GM18505 (cell line): Measurements from ENCODE around the gene MAPRE3.
"Not testable (repeated sequence)": the region's sequence is repeated elsewhere in the genome, so short reads cannot be mapped to it uniquely, and the experiment has no call there.

ENCODE experiments used
- ATAC-seq: cut with Tn5 transposase; IDR thresholded peaks from one replicate; pipeline ENCODE4 v1.9.1; 2021; ENCODE audit not compliant: unreplicated experiment
- POLR2A ChIP-seq: IDR thresholded peaks from 4 replicates; pipeline ENCODE4 v1.6.1; 2011; ENCODE audit warnings: borderline replicate concordance; ENCODE audit not compliant: insufficient read depth, insufficient read length; ENCODE audit errors: extremely low read depth

The MAPRE3 gene

GRCh38 chr2:26970244-26970927 is at the start of gene MAPRE3:
Gene MAPRE3, plus strand, starts transcription at chr2:26970637. Its CDS starts 51,582 bp downstream, at chr2:27022219.
- no peak for TF ChIP-seq POLR2A
- ATAC-seq: peak; percentile 79

DNA sequence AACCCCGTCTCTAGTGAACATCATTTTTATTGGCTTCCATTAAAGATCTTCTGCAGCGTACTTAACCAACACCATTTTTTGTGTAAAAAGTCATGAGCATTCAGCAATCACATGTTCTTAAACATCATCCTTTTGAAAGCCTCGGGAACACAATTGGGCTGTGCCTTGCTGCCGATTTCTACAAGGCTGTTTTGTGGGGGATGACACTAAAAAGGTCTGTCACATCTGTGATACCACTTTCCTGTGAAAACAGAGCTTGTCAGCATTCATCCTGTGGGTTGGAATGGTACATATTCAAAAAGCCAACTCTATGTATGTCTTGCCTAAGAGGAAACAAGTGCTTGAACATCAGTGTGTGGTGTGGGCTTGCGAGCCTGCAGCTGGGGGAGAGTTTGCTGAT is 49.1 kb upstream of the MAPRE3 start:
- no peak for TF ChIP-seq POLR2A
- ATAC-seq: no peak

DNA sequence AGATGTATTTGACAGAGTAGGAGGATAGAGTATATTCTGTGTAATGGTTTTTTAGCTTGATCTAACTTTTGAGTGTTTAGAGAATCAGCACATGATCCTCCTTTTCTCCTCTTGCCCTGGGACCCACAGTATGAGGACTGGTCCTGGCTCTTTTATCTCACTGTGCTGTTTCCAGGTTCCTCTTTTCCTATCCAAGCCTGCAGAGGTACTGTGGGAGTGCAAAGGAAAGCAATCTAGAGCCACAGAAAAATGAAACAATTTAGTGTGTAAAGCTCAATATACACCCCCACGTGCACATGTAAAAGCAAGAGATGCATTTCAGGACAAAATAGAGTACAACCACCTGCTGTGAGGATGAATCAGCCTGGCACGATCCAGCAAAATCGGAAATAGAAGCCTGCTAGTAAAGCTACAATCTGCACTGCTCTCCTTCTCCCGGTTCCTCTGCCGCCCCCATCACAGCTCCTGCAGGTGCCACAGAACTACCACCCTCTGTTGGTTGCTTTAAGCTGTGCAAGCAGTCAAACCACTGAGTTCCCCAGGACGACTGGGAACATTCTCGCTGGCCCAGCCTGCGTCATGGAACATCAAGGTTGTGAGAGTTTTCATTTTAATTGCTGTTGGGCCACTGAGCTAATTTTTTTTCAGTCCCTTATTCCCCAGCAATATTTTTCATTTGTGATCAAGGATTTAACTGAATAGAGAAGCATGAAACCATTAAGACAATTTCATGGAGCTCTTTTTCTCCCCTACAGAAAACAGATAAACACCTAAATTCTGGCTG is 47.8 kb upstream of the MAPRE3 start:
- TF ChIP-seq POLR2A: no peak
- ATAC-seq: no peak

- not testable (repeated sequence) for ATAC-seq
Measured at GRCh38 chr2:26923189-26923466, 47.3 kb upstream of the MAPRE3 start.

GRCh38 chr2:26924731-26925099 is 45.7 kb upstream of the MAPRE3 start:
- no peak for ATAC-seq
- no peak for TF ChIP-seq POLR2A

DNA sequence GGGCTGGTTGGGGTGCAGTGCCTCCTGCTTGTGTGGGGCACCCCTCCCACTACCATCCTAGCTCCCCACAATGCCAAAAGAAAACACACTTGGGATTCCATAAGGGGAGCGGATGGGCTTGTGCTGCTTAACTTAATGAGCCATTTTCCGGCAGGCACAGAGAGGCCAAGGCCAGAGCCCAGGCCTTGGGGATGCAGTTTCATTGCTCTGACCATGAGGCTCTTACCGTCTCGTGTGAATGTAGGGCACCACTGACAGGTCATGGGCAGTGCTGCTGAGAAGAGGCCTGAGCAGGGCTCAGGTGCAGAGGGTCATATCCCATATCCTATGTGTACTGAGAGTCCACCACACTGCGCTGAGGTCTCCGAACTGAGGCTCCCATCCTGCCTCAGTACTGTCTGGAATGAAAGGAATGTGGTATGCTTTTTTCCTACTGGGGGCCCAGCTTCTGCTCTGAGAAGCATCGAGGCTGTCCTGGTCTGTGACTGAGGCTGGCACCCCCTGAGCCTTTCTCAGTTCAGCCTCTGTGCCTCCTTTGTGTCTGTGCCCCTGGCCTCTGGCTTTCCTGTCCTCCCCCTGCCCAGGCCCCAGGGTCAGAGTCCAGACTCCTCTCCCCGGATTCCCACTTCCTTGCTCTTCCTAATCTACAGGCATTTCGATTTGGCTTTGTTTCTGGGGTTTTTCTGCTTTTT is 45.2 kb upstream of the MAPRE3 start:
- no peak for ATAC-seq
- TF ChIP-seq POLR2A: no peak

DNA sequence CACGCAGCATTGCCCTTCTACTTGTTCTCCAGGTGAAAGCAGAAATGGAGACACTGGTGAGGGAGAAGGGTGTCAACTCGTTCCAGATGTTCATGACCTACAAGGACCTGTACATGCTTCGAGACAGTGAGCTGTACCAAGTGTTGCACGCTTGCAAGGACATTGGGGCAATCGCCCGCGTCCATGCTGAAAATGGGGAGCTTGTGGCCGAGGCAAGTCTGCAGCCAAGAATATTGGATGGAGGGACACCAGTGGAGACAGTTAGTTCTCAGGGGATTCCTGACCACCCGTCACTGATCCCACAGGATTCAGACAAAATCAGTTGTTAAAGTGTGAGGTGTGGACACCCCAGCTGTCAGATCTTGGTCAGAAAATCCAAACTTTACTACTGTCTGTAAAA is 43.2 kb upstream of the MAPRE3 start:
- no peak for TF ChIP-seq POLR2A
- ATAC-seq: no peak

GRCh38 chr2:26932974-26933373 is 37.5 kb upstream of the MAPRE3 start:
- no peak for ATAC-seq
- no peak for TF ChIP-seq POLR2A

- TF ChIP-seq POLR2A: no peak
- ATAC-seq: no peak
Measured at GRCh38 chr2:26933431-26934334, 36.8 kb upstream of the MAPRE3 start.

DNA sequence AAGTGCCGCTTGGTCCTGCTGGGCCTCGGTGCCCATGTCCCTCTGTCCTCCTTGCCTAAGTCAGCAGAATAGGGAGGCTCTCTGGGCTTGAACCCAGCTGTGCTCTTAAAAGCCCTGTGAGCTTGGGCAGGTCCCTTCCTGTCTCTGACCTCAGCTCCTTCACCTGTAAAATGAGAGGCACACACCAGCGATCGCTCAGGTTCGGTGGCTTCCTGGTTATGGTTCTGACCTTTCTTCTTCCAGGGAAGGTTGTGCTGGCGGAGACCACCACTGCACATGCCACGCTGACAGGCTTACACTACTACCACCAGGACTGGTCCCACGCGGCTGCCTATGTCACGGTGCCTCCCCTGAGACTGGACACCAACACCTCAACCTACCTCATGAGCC is 36.1 kb upstream of the MAPRE3 start:
- no peak for ATAC-seq
- no peak for TF ChIP-seq POLR2A

- TF ChIP-seq POLR2A: no peak
- ATAC-seq: no peak
Measured at GRCh38 chr2:26934985-26935384, 35.5 kb upstream of the MAPRE3 start.

DNA sequence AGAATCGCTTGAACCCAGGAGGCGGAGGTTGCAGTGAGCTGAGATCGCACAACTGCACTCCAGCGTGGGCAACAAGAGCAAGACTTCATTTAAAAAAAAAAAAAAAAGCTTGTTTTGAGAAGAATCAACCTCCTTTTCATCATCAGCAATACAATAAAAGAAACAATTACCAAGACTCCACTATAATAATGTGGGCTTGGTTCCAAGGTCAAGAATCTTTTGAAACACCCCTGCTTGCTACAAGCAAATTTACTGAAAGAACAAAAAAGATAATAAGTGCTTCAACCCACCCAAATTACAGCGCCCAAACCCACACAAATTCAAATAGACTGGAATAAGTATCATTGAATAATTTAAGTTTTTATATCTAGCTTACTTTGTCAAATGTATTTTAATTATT is 33.6 kb upstream of the MAPRE3 start:
- ATAC-seq: no peak
- TF ChIP-seq POLR2A: no peak

DNA sequence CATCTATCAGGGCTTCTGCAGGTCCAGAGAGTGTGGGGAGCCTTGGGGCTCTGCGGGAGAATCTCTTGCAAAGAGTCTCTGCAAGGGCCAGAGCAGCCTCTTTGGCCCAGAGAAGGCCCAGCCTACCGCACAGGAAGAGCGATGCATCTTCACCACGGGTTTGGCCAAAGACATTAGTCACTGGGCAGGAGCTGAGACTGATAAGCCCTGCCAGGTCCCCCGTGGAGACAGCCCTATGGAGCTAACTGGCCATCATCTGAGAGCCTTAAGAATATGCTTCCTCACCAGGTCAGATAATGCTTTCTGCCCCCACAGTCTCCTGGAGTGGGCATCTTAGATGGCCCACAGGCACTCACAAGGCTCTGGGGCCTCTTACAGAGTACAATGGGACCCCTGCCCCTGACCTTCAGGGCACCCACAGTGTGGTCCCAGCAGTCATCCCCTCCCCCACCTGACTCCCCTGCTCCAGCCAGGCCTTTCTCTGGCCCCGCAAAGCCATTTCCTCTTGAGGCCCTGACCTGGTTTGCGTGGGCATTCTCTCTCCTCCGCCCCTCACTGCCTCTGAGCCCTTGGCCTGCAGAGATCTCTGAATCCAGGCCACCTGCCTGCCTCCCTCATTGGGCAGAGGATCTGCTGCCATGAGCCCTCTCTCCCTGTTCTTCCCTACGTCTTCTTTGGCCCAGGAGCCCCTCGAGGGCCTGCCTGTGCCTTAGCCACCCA is 31.9 kb upstream of the MAPRE3 start:
- TF ChIP-seq POLR2A: no peak
- no peak for ATAC-seq
